Astrocyte (in vitro differentiated cells and primary cell): ENCODE data around the gene CHAT.

Experiments used
- EZH2 ChIP-seq: IDR thresholded peaks from 2 replicates; pipeline ENCODE4 v1.6.1; 2012; ENCODE audit warnings: mild to moderate bottlenecking, low read length, inconsistent platforms; ENCODE audit not compliant: insufficient read depth
- TF ChIP-seq, protein P1 (sequence below): IDR thresholded peaks from 2 replicates; pipeline ENCODE4 v1.5.1; 2011; ENCODE audit warnings: low read depth, mild to moderate bottlenecking, inconsistent platforms, low read length, moderate library complexity; ENCODE audit not compliant: insufficient read depth

DNA sequence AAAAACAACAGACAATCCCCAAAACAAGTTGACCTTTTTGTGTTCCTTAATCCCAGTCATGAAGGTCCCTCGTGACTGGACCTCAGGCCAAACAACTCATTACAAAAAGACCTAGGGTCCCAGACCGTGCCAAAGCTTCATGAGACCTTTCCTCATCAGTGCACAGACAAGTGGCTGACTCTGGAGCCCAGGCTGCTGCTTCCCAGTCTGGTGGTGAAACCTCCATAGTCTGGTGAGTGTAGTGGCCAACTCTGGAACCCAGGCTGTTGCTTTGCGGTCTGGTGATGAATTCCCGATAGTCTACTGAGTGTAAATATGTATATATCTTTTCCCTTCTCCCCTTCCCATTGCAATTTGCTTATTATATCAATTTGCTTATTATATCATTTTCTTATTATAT lies 25.9 kb upstream of the CHAT start:
- TF ChIP-seq, protein P1, sequence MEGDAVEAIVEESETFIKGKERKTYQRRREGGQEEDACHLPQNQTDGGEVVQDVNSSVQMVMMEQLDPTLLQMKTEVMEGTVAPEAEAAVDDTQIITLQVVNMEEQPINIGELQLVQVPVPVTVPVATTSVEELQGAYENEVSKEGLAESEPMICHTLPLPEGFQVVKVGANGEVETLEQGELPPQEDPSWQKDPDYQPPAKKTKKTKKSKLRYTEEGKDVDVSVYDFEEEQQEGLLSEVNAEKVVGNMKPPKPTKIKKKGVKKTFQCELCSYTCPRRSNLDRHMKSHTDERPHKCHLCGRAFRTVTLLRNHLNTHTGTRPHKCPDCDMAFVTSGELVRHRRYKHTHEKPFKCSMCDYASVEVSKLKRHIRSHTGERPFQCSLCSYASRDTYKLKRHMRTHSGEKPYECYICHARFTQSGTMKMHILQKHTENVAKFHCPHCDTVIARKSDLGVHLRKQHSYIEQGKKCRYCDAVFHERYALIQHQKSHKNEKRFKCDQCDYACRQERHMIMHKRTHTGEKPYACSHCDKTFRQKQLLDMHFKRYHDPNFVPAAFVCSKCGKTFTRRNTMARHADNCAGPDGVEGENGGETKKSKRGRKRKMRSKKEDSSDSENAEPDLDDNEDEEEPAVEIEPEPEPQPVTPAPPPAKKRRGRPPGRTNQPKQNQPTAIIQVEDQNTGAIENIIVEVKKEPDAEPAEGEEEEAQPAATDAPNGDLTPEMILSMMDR, result no peak
- no peak for TF ChIP-seq EZH2
